Activated naive CD8-positive, alpha-beta T cell treated with anti-CD3 and anti-CD28 coated beads, Interleukin-2, amount 50 U/mL, for 24 hours (primary cell): ENCODE results near the gene RPP25L.

Source experiments
- ATAC-seq: fragments of 150-1000 bp; cut with Tn5 transposase; one replicate; pipeline ENCODE4 v1.10.0; 2021
- DNase-seq: peaks from one replicate; pipeline ENCODE4 v3.0.0; 2021
- H3K27ac Mint-ChIP-seq: one replicate; pipeline ENCODE4 v1.8.0; 2021; ENCODE audit warnings: mild to moderate bottlenecking, mixed read lengths
- H3K27me3 Mint-ChIP-seq: one replicate; pipeline ENCODE4 v1.8.0; 2021; ENCODE audit warnings: mixed read lengths
- H3K36me3 Mint-ChIP-seq: one replicate; pipeline ENCODE4 v1.8.0; 2021; ENCODE audit warnings: low read depth, mixed read lengths
- H3K4me1 Mint-ChIP-seq: one replicate; pipeline ENCODE4 v1.8.0; 2021; ENCODE audit warnings: mixed read lengths
- H3K4me3 Mint-ChIP-seq: one replicate; pipeline ENCODE4 v1.8.0; 2021; ENCODE audit warnings: mild to moderate bottlenecking, moderate library complexity, mixed read lengths
- H3K9me3 Mint-ChIP-seq: one replicate; pipeline ENCODE4 v1.8.0; 2021; ENCODE audit warnings: mixed read lengths

Gene RPP25L

GRCh38 chr9:34575862-34576596 is 35.9 kb downstream of the RPP25L start:
- ATAC-seq (no peak), DNase-seq (no peak)
- H3K9me3 Mint-ChIP-seq, result no peaks in the 10 kb centered on the region
- no peak overlapping the region for H3K27ac Mint-ChIP-seq
- H3K27me3 Mint-ChIP-seq, result peaks cover 56% of the 10 kb centered on the region
- peaks cover 7% of the 10 kb centered on the region for H3K4me1 Mint-ChIP-seq
- no peaks in the 10 kb centered on the region for H3K36me3 Mint-ChIP-seq
- H3K4me3 Mint-ChIP-seq, result no peak overlapping the region

GRCh38 chr9:34575241-34575640 is 36.7 kb downstream of the RPP25L start:
- H3K27ac Mint-ChIP-seq, result no peak overlapping the region
- ATAC-seq (no peak), DNase-seq (no peak)
- H3K9me3 Mint-ChIP-seq, result no peaks in the 10 kb centered on the region
- peaks cover 48% of the 10 kb centered on the region for H3K27me3 Mint-ChIP-seq
- H3K4me3 Mint-ChIP-seq, result no peak overlapping the region
- peaks cover 7% of the 10 kb centered on the region for H3K4me1 Mint-ChIP-seq
- no peaks in the 10 kb centered on the region for H3K36me3 Mint-ChIP-seq

- DNase-seq (no peak), ATAC-seq (no peak)
- Mint-ChIP-seq H3K4me3 (no peak overlapping the region), H3K27me3 (peaks cover 43% of the 10 kb centered on the region), H3K36me3 (no peaks in the 10 kb centered on the region), H3K9me3 (no peaks in the 10 kb centered on the region), H3K27ac (no peak overlapping the region), H3K4me1 (peaks cover 7% of the 10 kb centered on the region)
These were observed 37.3 kb downstream of the RPP25L start for GRCh38 chr9:34574571-34574970.

- Mint-ChIP-seq H3K27me3 (peaks cover 37% of the 10 kb centered on the region), H3K4me1 (peaks cover 7% of the 10 kb centered on the region), H3K36me3 (no peaks in the 10 kb centered on the region), H3K27ac (no peak overlapping the region), H3K9me3 (no peaks in the 10 kb centered on the region), H3K4me3 (no peak overlapping the region)
- no peak for ATAC-seq
- DNase-seq, result no peak
These were observed 38.1 kb downstream of the RPP25L start for GRCh38 chr9:34573599-34574325.

GRCh38 chr9:34572628-34573027 is 39.3 kb downstream of the RPP25L start:
- H3K9me3 Mint-ChIP-seq, result no peaks in the 10 kb centered on the region
- H3K27ac Mint-ChIP-seq, result no peak overlapping the region
- no peak overlapping the region for H3K4me3 Mint-ChIP-seq
- ATAC-seq (peak; percentile 8), DNase-seq (no peak)
- peaks cover 34% of the 10 kb centered on the region for H3K27me3 Mint-ChIP-seq
- H3K36me3 Mint-ChIP-seq, result no peaks in the 10 kb centered on the region
- H3K4me1 Mint-ChIP-seq, result peaks cover 7% of the 10 kb centered on the region

- DNase-seq, result no peak
- peaks cover 29% of the 10 kb centered on the region for H3K27me3 Mint-ChIP-seq
- no peak overlapping the region for H3K4me3 Mint-ChIP-seq
- no peak for ATAC-seq
- H3K9me3 Mint-ChIP-seq, result no peaks in the 10 kb centered on the region
- H3K36me3 Mint-ChIP-seq, result no peaks in the 10 kb centered on the region
- peaks cover 2% of the 10 kb centered on the region for H3K4me1 Mint-ChIP-seq
- no peak overlapping the region for H3K27ac Mint-ChIP-seq
These were observed 39.8 kb downstream of the RPP25L start for GRCh38 chr9:34572092-34572491.

- H3K36me3 Mint-ChIP-seq, result no peaks in the 10 kb centered on the region
- H3K27me3 Mint-ChIP-seq, result peaks cover 29% of the 10 kb centered on the region
- ATAC-seq, result no peak
- no peaks in the 10 kb centered on the region for H3K4me1 Mint-ChIP-seq
- H3K27ac Mint-ChIP-seq, result no peak overlapping the region
- no peak for DNase-seq
- no peaks in the 10 kb centered on the region for H3K9me3 Mint-ChIP-seq
- H3K4me3 Mint-ChIP-seq, result no peak overlapping the region
These were observed 40.5 kb downstream of the RPP25L start for GRCh38 chr9:34571481-34571810.

- H3K27me3 Mint-ChIP-seq, result peaks cover 24% of the 10 kb centered on the region
- no peak overlapping the region for H3K4me3 Mint-ChIP-seq
- no peak for DNase-seq
- no peaks in the 10 kb centered on the region for H3K4me1 Mint-ChIP-seq
- no peaks in the 10 kb centered on the region for H3K9me3 Mint-ChIP-seq
- no peak overlapping the region for H3K27ac Mint-ChIP-seq
- no peak for ATAC-seq
- no peaks in the 10 kb centered on the region for H3K36me3 Mint-ChIP-seq
These were observed 41.0 kb downstream of the RPP25L start for GRCh38 chr9:34570809-34571480.

GRCh38 chr9:34570376-34570775 is 41.5 kb downstream of the RPP25L start:
- DNase-seq (no peak), ATAC-seq (no peak)
- H3K27ac Mint-ChIP-seq, result no peak overlapping the region
- H3K36me3 Mint-ChIP-seq, result no peaks in the 10 kb centered on the region
- H3K27me3 Mint-ChIP-seq, result peaks cover 22% of the 10 kb centered on the region
- no peaks in the 10 kb centered on the region for H3K9me3 Mint-ChIP-seq
- H3K4me1 Mint-ChIP-seq, result no peaks in the 10 kb centered on the region
- H3K4me3 Mint-ChIP-seq, result no peak overlapping the region

GRCh38 chr9:34568774-34569173 is 43.1 kb downstream of the RPP25L start:
- Mint-ChIP-seq H3K4me3 (no peak overlapping the region), H3K4me1 (no peaks in the 10 kb centered on the region), H3K27me3 (peaks cover 15% of the 10 kb centered on the region), H3K27ac (no peak overlapping the region), H3K36me3 (no peaks in the 10 kb centered on the region), H3K9me3 (no peaks in the 10 kb centered on the region)
- DNase-seq (no peak), ATAC-seq (no peak)

- no peak for ATAC-seq
- peaks cover 15% of the 10 kb centered on the region for H3K27me3 Mint-ChIP-seq
- no peaks in the 10 kb centered on the region for H3K4me1 Mint-ChIP-seq
- no peak overlapping the region for H3K4me3 Mint-ChIP-seq
- no peaks in the 10 kb centered on the region for H3K9me3 Mint-ChIP-seq
- no peak overlapping the region for H3K27ac Mint-ChIP-seq
- DNase-seq, result no peak
- H3K36me3 Mint-ChIP-seq, result no peaks in the 10 kb centered on the region
These were observed 43.8 kb downstream of the RPP25L start for GRCh38 chr9:34568133-34568532.

GRCh38 chr9:34566972-34567371 is 44.9 kb downstream of the RPP25L start:
- Mint-ChIP-seq H3K4me3 (no peak overlapping the region), H3K9me3 (no peaks in the 10 kb centered on the region), H3K4me1 (no peaks in the 10 kb centered on the region), H3K36me3 (no peaks in the 10 kb centered on the region), H3K27ac (no peak overlapping the region), H3K27me3 (peaks cover 19% of the 10 kb centered on the region)
- ATAC-seq (no peak), DNase-seq (no peak)

GRCh38 chr9:34566322-34566721 is 45.6 kb downstream of the RPP25L start:
- Mint-ChIP-seq H3K27me3 (peaks cover 19% of the 10 kb centered on the region), H3K36me3 (no peaks in the 10 kb centered on the region)
- no peak for ATAC-seq

GRCh38 chr9:34565856-34566255 is 46.0 kb downstream of the RPP25L start:
- Mint-ChIP-seq H3K4me1 (no peaks in the 10 kb centered on the region), H3K36me3 (no peaks in the 10 kb centered on the region), H3K27ac (no peak overlapping the region)

More at GRCh38 chr9:34566322-34566721, 45.6 kb downstream of the RPP25L start:
- no peaks in the 10 kb centered on the region for H3K4me1 Mint-ChIP-seq
- DNase-seq, result no peak
- H3K4me3 Mint-ChIP-seq, result no peak overlapping the region
- no peak overlapping the region for H3K27ac Mint-ChIP-seq
- H3K9me3 Mint-ChIP-seq, result no peaks in the 10 kb centered on the region

GRCh38 chr9:34564617-34565016 is 47.3 kb downstream of the RPP25L start:
- H3K36me3 Mint-ChIP-seq, result no peaks in the 10 kb centered on the region
- DNase-seq (no peak), ATAC-seq (no peak)
- no peaks in the 10 kb centered on the region for H3K9me3 Mint-ChIP-seq
- H3K4me1 Mint-ChIP-seq, result no peaks in the 10 kb centered on the region
- no peak overlapping the region for H3K4me3 Mint-ChIP-seq
- H3K27me3 Mint-ChIP-seq, result peaks cover 25% of the 10 kb centered on the region
- no peak overlapping the region for H3K27ac Mint-ChIP-seq

More at GRCh38 chr9:34565856-34566255, 46.0 kb downstream of the RPP25L start:
- DNase-seq (no peak), ATAC-seq (no peak)
- Mint-ChIP-seq H3K4me3 (no peak overlapping the region), H3K9me3 (no peaks in the 10 kb centered on the region), H3K27me3 (peaks cover 19% of the 10 kb centered on the region)
